ENCODE data around the gene TAF1C. TPM values are rescaled to one million over a fixed set of nuclear protein-coding genes. Genes with fewer than 3 reads are reported as not detected.

Gene TAF1C
- total and polyA plus RNA-seq, 2 of the 8 experiments (the other 6 are each of a cell fraction or from before 2014, with no cell fraction given) = 44.6 to 63.8 TPM

- TF ChIP-seq GABPA (IDR thresholded peaks at IDR 0.05; ENCODE audit: borderline replicate concordance, insufficient read depth, low read length) = no peak
- no peak for TF ChIP-seq NRF1 (IDR thresholded peaks at IDR 0.05; ENCODE audit: low read depth, low read length)
- no peak for TF ChIP-seq RFX5 (IDR thresholded peaks at IDR 0.05; ENCODE audit: borderline replicate concordance, low read depth, low read length)
- TF ChIP-seq KDM4A (IDR thresholded peaks at IDR 0.05; ENCODE audit: low read depth, low read length, severe bottlenecking) = no peak
- TF ChIP-seq BRCA1 (IDR thresholded peaks at IDR 0.05; ENCODE audit: low read depth, low read length) = no peak
- TF ChIP-seq JUN (IDR thresholded peaks at IDR 0.05; ENCODE audit: low read depth, low read length) = no peak
These were observed 55.7 kb downstream of the TAF1C start (continued) for GRCh38 chr16:84131117-84131516.

Other genes with a start within 250 kb of the TAF1C start
- gene OSGIN1, start 233.8 kb downstream of the TAF1C start, total RNA-seq (2021; fragmentation: NEBNext Ultra II Directional; extraction: Animal tissue kit (Norgen Biotek cat#: 25700)) = 0.48 and 0.58 TPM in 2 replicates
- 0.76 and 1.5 TPM in 2 replicates for gene OSGIN1, start 233.8 kb downstream of the TAF1C start, polyA plus RNA-seq (2011; rRNA removed)
- gene NECAB2, start 218.8 kb downstream of the TAF1C start, total RNA-seq (2021; fragmentation: NEBNext Ultra II Directional; extraction: Animal tissue kit (Norgen Biotek cat#: 25700)) = 2.0 and 3.6 TPM in 2 replicates
- 4.2 and 7.5 TPM in 2 replicates for gene NECAB2, start 218.8 kb downstream of the TAF1C start, polyA plus RNA-seq (2011; rRNA removed)
- not detected in 2 replicates for gene SLC38A8, start 144.3 kb downstream of the TAF1C start, total RNA-seq (2021; fragmentation: NEBNext Ultra II Directional; extraction: Animal tissue kit (Norgen Biotek cat#: 25700))
- 0.08 TPM in 1 of 2 replicates, not detected in the other for gene SLC38A8, start 144.3 kb downstream of the TAF1C start, polyA plus RNA-seq (2011; rRNA removed)
- 52.0 and 53.3 TPM in 2 replicates for gene MBTPS1, start 70.1 kb downstream of the TAF1C start, total RNA-seq (2021; fragmentation: NEBNext Ultra II Directional; extraction: Animal tissue kit (Norgen Biotek cat#: 25700))
- 30.6 and 33.7 TPM in 2 replicates for gene MBTPS1, start 70.1 kb downstream of the TAF1C start, polyA plus RNA-seq (2011; rRNA removed)
- 55.7 and 58.5 TPM in 2 replicates for gene HSDL1, start 41.9 kb downstream of the TAF1C start, total RNA-seq (2021; fragmentation: NEBNext Ultra II Directional; extraction: Animal tissue kit (Norgen Biotek cat#: 25700))
- gene HSDL1, start 41.9 kb downstream of the TAF1C start, polyA plus RNA-seq (2011; rRNA removed) = 18.2 and 25.0 TPM in 2 replicates
- gene DNAAF1, start 41.7 kb downstream of the TAF1C start, total RNA-seq (2021; fragmentation: NEBNext Ultra II Directional; extraction: Animal tissue kit (Norgen Biotek cat#: 25700)) = 0.09 and 0.27 TPM in 2 replicates
- gene DNAAF1, start 41.7 kb downstream of the TAF1C start, polyA plus RNA-seq (2011; rRNA removed) = 0.06 and 0.15 TPM in 2 replicates
- gene ADAD2, start 4.1 kb upstream of the TAF1C start, total RNA-seq (2021; fragmentation: NEBNext Ultra II Directional; extraction: Animal tissue kit (Norgen Biotek cat#: 25700)) = 1.3 and 1.6 TPM in 2 replicates
- 1.2 and 2.3 TPM in 2 replicates for gene ADAD2, start 4.1 kb upstream of the TAF1C start, polyA plus RNA-seq (2011; rRNA removed)
- gene KCNG4, start 53.0 kb upstream of the TAF1C start, total RNA-seq (2021; fragmentation: NEBNext Ultra II Directional; extraction: Animal tissue kit (Norgen Biotek cat#: 25700)) = not detected in 2 replicates
- not detected in 2 replicates for gene KCNG4, start 53.0 kb upstream of the TAF1C start, polyA plus RNA-seq (2011; rRNA removed)
- 1.1 and 1.6 TPM in 2 replicates for gene WFDC1, start 107.8 kb upstream of the TAF1C start, total RNA-seq (2021; fragmentation: NEBNext Ultra II Directional; extraction: Animal tissue kit (Norgen Biotek cat#: 25700))
- 0.52 and 0.70 TPM in 2 replicates for gene WFDC1, start 107.8 kb upstream of the TAF1C start, polyA plus RNA-seq (2011; rRNA removed)
- 2.8 and 3.6 TPM in 2 replicates for gene ATP2C2, start 181.5 kb upstream of the TAF1C start, total RNA-seq (2021; fragmentation: NEBNext Ultra II Directional; extraction: Animal tissue kit (Norgen Biotek cat#: 25700))
- 1.2 and 2.6 TPM in 2 replicates for gene ATP2C2, start 181.5 kb upstream of the TAF1C start, polyA plus RNA-seq (2011; rRNA removed)